Hepatic stellate cell (primary cell): Measurements from ENCODE around the gene CMTM3.
A peak's percentile ranks its signal among the peaks of the same experiment; 100 is the strongest.
"Not testable (repeated sequence)": the region's sequence is repeated elsewhere in the genome, so short reads cannot be mapped to it uniquely, and the experiment has no call there.

Experiments used
- DNase-seq: peaks from one replicate; pipeline ENCODE4 v3.0.0; 2011; ENCODE audit warnings: low spot score

CMTM3 gene, protein sequence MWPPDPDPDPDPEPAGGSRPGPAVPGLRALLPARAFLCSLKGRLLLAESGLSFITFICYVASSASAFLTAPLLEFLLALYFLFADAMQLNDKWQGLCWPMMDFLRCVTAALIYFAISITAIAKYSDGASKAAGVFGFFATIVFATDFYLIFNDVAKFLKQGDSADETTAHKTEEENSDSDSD

DNA sequence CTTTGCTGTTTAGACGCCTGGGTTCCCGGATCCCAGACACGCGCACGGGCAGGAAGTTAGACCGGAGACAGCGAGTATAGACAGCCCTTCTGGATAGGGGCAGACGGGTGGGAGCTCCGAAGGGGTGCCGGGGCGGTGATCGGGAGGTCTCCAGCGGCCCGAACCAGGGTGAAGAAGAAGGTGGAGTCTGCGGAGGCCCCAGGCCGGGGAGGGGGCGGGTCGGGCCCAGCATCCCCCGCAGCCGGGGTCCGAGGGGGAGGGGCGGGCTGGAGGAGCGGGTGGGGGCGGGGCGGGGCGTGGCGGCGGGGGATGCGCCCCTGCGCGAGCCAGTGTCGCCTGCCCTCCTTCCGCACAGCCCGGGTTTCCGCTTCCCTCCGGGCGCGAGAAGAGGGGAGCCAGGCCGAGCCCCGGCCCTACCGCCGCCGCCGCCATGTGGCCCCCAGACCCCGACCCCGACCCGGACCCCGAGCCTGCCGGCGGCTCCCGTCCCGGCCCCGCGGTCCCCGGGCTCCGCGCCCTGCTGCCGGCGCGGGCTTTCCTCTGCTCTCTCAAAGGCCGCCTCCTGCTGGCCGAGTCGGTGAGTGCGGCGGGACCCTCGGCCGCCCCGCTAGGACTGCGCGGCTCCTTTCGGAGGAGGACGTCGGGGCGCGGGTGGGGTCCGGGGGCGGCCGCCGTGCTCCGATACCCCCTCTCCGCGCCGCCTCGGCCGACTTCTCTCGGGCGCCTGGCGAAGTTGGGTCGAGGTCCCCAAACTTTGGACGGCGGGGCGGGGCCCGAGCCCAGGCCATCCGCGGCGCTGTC, at the start of gene CMTM3:
Gene CMTM3, plus strand, starts transcription at position 329 of the 801 bp plus-strand sequence. Its CDS starts 102 bp downstream, at position 431.
- DNase-seq: peak; percentile 79

GRCh38 chr16:66560107-66560506, 44.4 kb upstream of the CMTM3 start:
- no peak for DNase-seq

DNA sequence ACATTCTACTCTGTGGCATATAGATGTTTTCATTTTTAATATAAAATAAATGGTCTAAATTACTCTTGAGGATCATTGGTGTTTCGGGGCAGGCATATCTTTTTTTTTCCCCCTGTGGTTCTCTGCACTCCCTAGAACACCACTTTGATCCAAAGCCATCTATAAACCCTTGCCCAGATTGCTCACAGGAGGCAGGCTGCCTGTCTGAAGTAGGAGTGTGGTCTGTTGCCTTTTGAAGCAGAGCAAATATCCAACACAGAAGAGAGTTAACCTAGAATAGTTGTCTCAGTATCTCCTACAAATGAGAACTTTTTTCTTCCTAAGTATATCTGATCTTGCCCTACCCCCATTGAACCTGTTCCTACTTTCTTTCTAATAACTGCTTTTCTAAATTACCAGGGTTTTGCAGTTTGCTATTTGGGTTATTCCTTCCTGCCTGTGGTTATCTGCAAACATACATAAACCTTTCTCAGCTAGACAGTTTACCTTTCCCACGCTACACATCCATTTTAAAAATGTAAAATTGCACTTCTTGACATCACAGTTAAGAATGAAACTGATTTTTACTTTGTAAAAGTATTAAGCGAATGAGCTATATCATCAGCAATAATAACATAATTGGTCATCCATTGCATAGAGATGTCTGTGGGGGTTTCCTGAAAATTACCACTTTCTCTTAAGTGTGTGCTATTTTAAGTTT, 43.0 kb upstream of the CMTM3 start:
- DNase-seq: no peak

- no peak for DNase-seq
Observed at GRCh38 chr16:66562409-66562808, 42.1 kb upstream of the CMTM3 start.

DNA sequence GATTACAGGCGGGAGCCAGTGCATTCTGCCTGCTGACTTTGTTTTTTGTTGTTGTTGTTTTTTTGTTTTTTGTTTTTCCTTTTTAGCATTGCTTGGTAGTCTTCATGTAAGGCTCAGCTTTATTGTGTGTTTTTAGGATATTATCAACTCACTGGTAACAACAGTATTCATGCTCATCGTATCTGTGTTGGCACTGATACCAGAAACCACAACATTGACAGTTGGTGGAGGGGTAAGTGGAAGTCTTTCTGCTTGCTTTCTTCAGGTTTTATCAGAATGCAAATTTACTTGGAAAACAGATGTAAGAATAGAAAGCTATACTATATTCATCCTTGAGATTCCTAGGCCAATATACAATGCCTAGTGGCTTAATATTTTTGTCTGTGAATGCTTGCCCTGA, 41.5 kb upstream of the CMTM3 start:
- DNase-seq: no peak

DNA sequence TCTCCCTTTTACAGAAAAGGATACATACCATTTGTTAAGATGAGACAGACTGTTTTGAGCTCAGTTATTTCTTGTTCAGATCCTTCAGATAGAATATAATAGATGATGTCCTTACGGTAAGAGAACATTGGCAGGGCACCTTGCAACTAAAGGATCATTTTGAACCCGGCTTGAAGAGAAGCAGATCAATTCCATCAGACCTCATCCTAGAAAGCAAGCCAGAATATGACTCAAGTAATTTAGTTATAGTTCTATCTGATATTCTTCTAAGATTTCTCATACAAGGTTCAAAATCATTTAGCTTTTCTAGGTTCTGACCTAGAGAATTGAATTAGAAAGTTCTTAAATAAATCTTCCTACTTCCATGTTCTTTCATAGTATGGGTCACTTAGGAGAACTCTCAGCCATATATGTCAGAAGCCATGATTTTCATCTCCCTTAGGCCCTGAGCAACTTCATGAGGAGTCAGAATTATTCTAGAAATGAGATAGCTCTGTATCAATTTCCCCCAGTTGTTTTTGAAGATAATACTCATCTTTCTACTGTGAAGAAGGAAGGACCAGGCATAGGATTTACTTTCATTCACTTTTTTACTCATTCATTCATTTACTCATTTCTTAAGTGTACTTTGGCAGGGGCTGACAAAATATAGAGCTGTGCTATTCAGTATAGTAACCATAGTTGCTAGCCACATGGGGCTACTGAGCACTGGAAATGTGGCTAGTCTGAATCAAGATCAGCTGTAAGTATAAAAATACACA, 40.8 kb upstream of the CMTM3 start:
- no peak for DNase-seq

DNA sequence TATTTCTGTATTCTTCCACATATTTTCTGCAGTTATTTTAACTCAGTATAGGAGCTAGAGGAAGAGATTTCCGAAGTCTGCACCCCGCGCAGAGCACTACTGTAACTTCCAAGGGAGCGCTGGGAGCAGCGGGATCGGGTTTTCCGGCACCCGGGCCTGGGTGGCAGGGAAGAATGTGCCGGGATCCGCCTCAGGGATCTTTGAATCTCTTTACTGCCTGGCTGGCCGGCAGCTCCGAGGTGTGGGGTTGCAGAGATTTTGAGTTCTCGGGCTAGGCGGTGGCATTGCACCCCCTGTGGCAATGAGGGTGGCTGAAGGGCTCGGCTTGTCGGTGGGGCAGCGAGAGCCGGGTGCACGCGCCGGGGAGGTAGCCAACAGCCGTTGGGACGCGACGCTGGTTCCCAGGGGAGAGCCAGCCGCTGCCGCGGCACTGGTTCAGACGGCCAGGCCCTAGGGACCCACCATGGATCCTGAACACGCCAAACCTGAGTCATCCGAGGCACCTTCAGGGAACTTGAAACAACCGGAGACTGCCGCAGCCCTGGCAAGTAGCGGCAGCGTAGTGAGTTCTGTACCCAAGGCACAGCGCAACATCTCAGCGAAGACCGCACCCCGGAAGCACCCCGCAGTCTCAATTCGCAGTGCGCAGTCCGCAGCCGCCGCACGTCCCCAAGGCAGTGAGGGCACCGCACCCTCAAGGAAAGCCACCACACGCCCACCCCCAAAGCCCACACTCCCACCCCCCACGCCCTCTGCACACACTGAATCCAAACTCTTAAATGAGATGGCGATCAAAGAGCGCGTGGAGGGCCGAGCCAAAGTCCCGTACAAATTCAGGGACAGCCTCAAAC, 38.2 kb upstream of the CMTM3 start, which contains the start of gene CMTM1:
Gene CMTM1, plus strand, starts transcription at position 389 of the 851 bp plus-strand sequence. Its CDS starts 75 bp downstream, at position 464.
- DNase-seq: no peak

DNA sequence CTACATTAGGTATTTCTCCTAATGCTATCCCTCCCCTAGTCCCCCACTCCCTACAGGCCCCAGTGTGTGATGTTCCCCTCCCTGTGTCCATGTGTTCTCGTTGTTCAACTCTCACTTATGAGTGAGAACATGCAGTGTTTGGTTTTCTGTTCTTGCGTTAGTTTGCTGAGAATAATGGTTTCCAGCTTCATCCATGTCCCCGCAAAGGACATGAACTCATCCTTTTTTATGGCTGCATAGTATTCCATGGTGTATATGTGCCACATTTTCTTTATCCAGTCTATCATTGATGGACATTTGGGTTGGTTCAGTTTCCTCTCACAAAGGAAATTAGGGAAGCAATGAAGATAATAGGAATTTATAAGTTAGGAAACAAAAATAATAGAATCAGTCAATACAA, 37.2 kb upstream of the CMTM3 start:
- DNase-seq: not testable (repeated sequence)

GRCh38 chr16:66568355-66568754, 36.1 kb upstream of the CMTM3 start:
- no peak for DNase-seq

DNA sequence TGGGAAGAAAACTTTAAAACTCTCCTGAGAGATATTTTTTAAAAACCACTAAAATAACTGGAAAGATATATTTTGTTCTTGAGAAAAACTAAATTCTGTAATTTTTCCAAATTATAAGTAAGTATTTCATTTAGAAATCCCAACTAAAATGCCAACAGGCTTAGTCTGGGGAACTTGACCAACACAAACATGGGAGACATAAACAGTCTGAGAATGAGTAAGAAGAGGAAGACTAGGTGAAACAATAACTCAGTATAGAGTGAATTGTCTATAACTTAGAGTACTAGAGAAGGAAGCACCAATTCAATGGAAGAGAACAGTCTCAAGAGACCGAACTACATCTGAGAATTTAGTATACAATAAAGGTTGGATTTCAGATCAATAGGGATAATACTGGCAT, 35.4 kb upstream of the CMTM3 start:
- no peak for DNase-seq

DNA sequence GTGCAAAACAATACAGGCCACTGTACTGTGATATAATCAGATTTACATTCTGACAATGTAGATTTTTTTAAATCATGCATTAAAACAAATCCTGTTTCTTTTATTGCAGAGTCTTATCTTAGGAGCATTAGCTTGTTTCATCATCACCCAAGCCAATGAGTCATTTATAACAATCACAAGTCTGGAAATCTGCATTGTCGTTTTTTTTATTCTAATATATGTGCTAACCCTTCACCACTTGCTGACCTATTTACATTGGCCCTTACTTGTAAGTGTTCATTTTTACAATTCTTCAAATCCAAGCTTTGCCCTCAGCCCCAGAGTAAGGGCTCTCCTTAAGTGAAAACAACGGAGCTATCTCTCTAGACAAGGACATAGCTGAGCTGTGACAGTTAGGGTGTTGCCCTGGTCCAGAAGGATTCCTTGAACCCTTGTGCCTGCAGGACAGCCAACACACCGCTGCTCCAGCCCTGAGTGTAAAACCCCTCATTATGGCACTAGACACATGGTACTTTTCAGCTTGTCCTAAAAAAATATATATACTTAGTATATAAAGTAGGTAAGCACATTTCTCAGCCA, 34.6 kb upstream of the CMTM3 start:
- peak; percentile 63 for DNase-seq

DNA sequence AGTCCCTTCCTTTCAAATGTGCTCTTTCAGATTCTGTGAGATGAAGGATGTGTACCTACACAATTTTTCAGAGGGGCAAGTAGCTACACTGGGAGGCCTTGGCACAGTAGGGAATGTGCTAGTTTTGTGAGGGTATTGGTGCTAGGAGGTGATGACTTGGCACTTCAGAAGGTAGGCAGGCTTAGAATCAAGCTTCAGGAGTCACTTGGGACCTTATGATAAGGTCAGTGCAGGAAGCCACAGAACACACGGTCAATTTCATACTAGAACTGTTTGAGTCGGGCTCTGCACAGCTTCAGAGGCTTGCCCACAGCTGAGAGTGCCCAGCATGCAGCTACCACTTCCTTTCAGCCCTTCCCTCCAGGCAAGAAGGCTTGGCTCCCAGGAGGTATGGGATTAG, 32.1 kb upstream of the CMTM3 start:
- no peak for DNase-seq

- DNase-seq: no peak
Observed at GRCh38 chr16:66574081-66574480, 30.4 kb upstream of the CMTM3 start.

DNA sequence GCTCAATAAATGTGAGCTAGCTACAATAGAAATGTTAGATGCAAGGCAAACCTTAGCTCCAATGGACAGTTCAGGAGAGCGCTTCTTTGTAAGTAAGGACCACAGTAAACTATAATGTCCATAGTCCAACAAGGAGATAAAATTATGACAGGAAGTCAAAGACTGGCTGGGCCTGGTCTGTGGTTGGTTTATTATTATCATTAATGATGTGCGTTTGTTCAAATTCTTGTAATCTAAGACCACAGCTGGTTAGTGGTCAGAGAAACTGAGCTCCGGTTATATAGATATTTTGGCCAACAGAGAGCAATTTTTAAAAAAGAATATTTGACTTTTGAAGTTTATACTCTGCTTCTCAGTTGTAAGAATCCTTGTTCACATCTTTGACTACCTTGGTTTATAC, 30.0 kb upstream of the CMTM3 start:
- DNase-seq: no peak

- no peak for DNase-seq
Observed at GRCh38 chr16:66575060-66575459, 29.4 kb upstream of the CMTM3 start.

DNA sequence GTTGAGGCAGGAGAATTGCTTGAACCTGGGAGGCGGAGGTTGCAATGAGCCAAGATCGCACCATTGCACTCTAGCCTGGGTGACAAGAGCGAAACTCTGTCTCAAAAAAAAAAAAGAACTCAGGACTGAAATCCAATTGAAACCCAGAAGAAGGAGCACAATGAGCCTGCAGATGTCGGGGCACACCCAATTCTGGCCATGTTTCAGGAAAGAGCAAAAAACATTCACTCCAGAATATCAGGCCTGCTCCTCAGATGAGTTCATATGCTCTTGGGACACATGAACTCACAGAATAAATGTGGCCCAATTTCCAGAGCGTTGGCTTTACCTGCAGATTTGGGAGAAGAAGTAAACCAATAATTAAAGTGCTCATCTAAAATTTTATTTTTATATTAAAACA, 28.2 kb upstream of the CMTM3 start:
- no peak for DNase-seq

DNA sequence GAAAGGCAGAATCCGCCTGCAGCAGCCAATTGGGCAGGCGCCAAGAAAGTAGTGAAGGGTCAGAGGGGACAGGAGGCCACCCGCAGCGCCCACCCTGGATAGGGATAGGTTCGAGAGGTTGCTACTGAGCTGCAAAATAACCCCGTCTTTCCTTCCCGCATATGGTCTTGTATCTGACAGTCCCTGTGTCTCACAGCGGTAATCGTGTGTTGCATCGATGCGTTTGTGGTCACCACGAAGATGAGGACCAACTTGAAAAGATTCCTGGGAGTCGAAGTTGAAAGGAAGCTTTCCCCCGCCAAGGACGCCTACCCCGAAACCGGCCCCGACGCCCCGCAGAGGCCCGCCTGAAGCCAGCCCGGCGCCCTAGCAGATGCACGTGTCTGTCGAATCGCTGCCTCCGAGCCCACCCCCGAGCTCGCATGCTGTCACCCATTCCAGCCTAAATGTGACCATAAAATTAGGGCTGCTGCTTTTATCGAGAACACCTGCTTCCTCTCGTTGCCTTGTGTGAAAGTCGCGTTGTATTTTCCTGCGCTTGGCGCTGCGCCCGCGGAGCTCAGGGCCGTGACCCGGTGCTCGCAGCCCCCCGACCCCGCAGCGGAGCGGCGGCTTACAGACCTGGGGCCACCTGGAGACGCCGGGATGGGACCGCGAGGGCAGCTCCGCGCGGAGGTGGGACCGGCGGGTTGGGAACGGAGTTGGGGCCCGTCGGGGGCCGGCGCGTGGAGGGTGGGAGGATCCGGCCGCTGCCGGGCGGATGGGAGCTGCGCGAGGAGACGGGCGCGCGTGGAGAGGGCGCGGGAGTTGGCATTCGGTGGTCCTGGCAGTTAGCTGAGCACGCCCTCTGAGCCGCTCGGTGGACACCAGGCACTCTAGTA, 25.6 kb upstream of the CMTM3 start, which contains the start of gene CMTM2:
Gene CMTM2, plus strand, starts transcription at position 813 of the 881 bp plus-strand sequence. CDS start 145 bp downstream, outside the sequence.
- no peak for DNase-seq

GRCh38 chr16:66580605-66581209, 23.8 kb upstream of the CMTM3 start:
- peak; percentile 73 for DNase-seq

DNA sequence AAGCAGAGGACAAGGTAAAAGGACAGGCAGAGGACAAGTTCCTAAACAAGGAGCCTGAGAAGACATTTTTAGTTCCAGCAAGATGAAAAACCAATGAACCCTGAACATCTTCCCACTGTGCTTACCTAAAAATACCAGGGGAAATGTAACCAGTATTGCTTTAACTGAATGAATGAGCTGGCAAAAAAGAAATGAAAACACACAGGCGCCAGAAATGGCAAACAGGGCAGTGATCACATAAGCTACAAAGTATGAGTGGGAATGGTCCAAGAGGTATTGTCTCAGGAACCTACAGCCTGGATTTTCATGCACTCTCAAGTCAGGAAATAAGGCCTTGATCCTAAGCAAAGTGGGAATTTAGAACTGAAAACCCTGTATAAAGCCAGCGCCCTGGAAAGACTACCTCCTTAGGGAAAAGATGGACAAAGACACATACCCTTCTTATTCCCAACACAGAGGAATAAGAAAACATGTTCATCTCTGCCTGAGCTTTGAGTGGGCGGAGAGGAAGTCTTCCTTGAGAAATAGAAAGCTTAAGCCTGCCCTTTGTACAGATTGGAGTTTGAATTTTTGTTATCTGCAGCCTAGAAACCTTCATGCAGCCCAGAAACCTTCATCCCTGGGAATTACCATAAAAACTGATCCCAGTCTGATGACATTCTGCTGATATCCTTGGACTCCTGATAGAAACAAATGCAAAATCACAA, 23.1 kb upstream of the CMTM3 start:
- peak; percentile 18 for DNase-seq
